Mesodermal cell (in vitro differentiated cells): ENCODE results near the gene DPH5. TPM values are rescaled to one million over a fixed set of nuclear protein-coding genes. Genes with fewer than 3 reads are reported as not detected.
"Not testable (repeated sequence)": the region's sequence is repeated elsewhere in the genome, so short reads cannot be mapped to it uniquely, and the experiment has no call there.

Experiments
- H3K27ac ChIP-seq: 2 replicates; pipeline ENCODE4 v1.7.0; 2013; ENCODE audit warnings: mild to moderate bottlenecking, low read depth, low read length, moderate library complexity; ENCODE audit not compliant: severe bottlenecking
- H3K36me3 ChIP-seq: 2 replicates; pipeline ENCODE4 v1.7.1; 2013; ENCODE audit warnings: mild to moderate bottlenecking, low read length, moderate library complexity; ENCODE audit not compliant: control insufficient read depth, insufficient read depth
- H3K4me1 ChIP-seq: one replicate; pipeline ENCODE4 v1.7.1; 2013; ENCODE audit warnings: mild to moderate bottlenecking, low read length; ENCODE audit not compliant: insufficient read depth, control insufficient read depth, poor library complexity, severe bottlenecking
- H3K4me3 ChIP-seq: 2 replicates; pipeline ENCODE4 v1.7.0; 2013; ENCODE audit warnings: low read length, control low read depth, mild to moderate bottlenecking; ENCODE audit not compliant: insufficient read depth, poor library complexity, severe bottlenecking; ENCODE audit errors: extremely low read depth
- H3K9me3 ChIP-seq: 2 replicates; pipeline ENCODE4 v1.7.1; 2013; ENCODE audit warnings: mild to moderate bottlenecking, low read length, moderate library complexity; ENCODE audit not compliant: control insufficient read depth
- WGBS, 2 experiments: methylation state at CpG; one replicate each; pipeline ENCODE4 v1.1.5; 2013; ENCODE audit warnings: missing lambda C conversion rate in 2 of 2; ENCODE audit not compliant: insufficient coverage in 2 of 2; 5-methylcytosine and 5-hydroxymethylcytosine counted together
- polyA plus RNA-seq, 2 experiments: library from polyadenylated mRNA; stranded (reverse); fragments of 50-300 nt; gene quantifications; one replicate each; pipeline ENCODE4 v1.2.3, GENCODE V29; 2013

Gene DPH5
- 36.2 TPM for polyA plus RNA-seq (2013, experiment 1 of 2)
- polyA plus RNA-seq (2013, experiment 2 of 2), result 40.1 TPM

GRCh38 chr1:101025657-101026429 lies at the start of gene DPH5:
DPH5 (minus strand) TSS chr1:101025784; CDS start chr1:101025443, 341 bp downstream.
- H3K27ac ChIP-seq, result peak within 1 kb of the TSS; percentile 85
- 0% methylated on average over 29 to 35 of the region's 37 CpGs for WGBS, 2 experiments
- H3K36me3 ChIP-seq, result peaks cover 8% of the 10 kb centered on the region
- peak within 1 kb of the TSS; percentile 75 for H3K4me3 ChIP-seq
- H3K9me3 ChIP-seq, result no peaks in the 10 kb centered on the region
- H3K4me1 ChIP-seq, result no peaks in the 10 kb centered on the region

GRCh38 chr1:101073836-101074235 lies 48.3 kb upstream of the DPH5 start:
- 100% methylated on average over 1 of the region's 2 CpGs; no CpG with 5 or more reads in 1 of the 2 experiments for WGBS, 2 experiments

GRCh38 chr1:101071470-101071891 lies 45.9 kb upstream of the DPH5 start:
- H3K9me3 ChIP-seq, result no peaks in the 10 kb centered on the region
- H3K27ac ChIP-seq, result no peak overlapping the region
- no peaks in the 10 kb centered on the region for H3K4me1 ChIP-seq
- H3K4me3 ChIP-seq, result no peak overlapping the region
- no peaks in the 10 kb centered on the region for H3K36me3 ChIP-seq
- 100% methylated on average over 1 of the region's 1 CpG; no CpG with 5 or more reads in 1 of the 2 experiments for WGBS, 2 experiments

More at GRCh38 chr1:101073836-101074235, 48.3 kb upstream of the DPH5 start:
- H3K27ac ChIP-seq, result no peak overlapping the region
- H3K9me3 ChIP-seq, result no peaks in the 10 kb centered on the region
- no peak overlapping the region for H3K4me3 ChIP-seq
- H3K36me3 ChIP-seq, result no peaks in the 10 kb centered on the region
- no peaks in the 10 kb centered on the region for H3K4me1 ChIP-seq

GRCh38 chr1:101069158-101069557 lies 43.6 kb upstream of the DPH5 start:
- Histone ChIP-seq H3K4me1 (no peaks in the 10 kb centered on the region), H3K36me3 (no peaks in the 10 kb centered on the region), H3K4me3 (no peak overlapping the region), H3K9me3 (no peaks in the 10 kb centered on the region), H3K27ac (peak overlapping the region; percentile 46)
- WGBS, 2 experiments, result 0% methylated on average over 1 of the region's 4 CpGs; no CpG with 5 or more reads in 1 of the 2 experiments

- no CpG with 5 or more reads among the region's 1 CpG for WGBS, 2 experiments
- not testable (repeated sequence) for H3K9me3 ChIP-seq, H3K27ac ChIP-seq, H3K4me1 ChIP-seq, H3K36me3 ChIP-seq, H3K4me3 ChIP-seq
Measured at GRCh38 chr1:101066937-101067335, 41.4 kb upstream of the DPH5 start.

GRCh38 chr1:101066260-101066936 lies 40.8 kb upstream of the DPH5 start:
- H3K9me3 ChIP-seq, result no peaks in the 10 kb centered on the region
- no peak overlapping the region for H3K27ac ChIP-seq
- H3K36me3 ChIP-seq, result no peaks in the 10 kb centered on the region
- no peak overlapping the region for H3K4me3 ChIP-seq
- no peaks in the 10 kb centered on the region for H3K4me1 ChIP-seq

GRCh38 chr1:101065575-101065974 lies 40.0 kb upstream of the DPH5 start:
- Histone ChIP-seq H3K4me1 (no peaks in the 10 kb centered on the region), H3K27ac (no peak overlapping the region), H3K9me3 (no peaks in the 10 kb centered on the region), H3K36me3 (no peaks in the 10 kb centered on the region), H3K4me3 (no peak overlapping the region)
- WGBS, 2 experiments, result 100% methylated on average over 1 of the region's 1 CpG; no CpG with 5 or more reads in 1 of the 2 experiments

GRCh38 chr1:101064697-101065096 lies 39.1 kb upstream of the DPH5 start:
- Histone ChIP-seq H3K4me3 (no peak overlapping the region), H3K4me1 (no peaks in the 10 kb centered on the region), H3K36me3 (no peaks in the 10 kb centered on the region), H3K27ac (no peak overlapping the region), H3K9me3 (no peaks in the 10 kb centered on the region)
- 90 to 97% methylated on average over 2 of the region's 2 CpGs for WGBS, 2 experiments

GRCh38 chr1:101060992-101061391 lies 35.4 kb upstream of the DPH5 start:
- Histone ChIP-seq H3K27ac (no peak overlapping the region), H3K36me3 (no peaks in the 10 kb centered on the region), H3K9me3 (no peaks in the 10 kb centered on the region), H3K4me1 (no peaks in the 10 kb centered on the region), H3K4me3 (no peak overlapping the region)
- no CpG with 5 or more reads among the region's 1 CpG for WGBS, 2 experiments

- H3K9me3 ChIP-seq, result no peaks in the 10 kb centered on the region
- no peak overlapping the region for H3K4me3 ChIP-seq
- no peaks in the 10 kb centered on the region for H3K4me1 ChIP-seq
- no peaks in the 10 kb centered on the region for H3K36me3 ChIP-seq
- WGBS, 2 experiments, result 89 to 100% methylated on average over 3 to 5 of the region's 6 CpGs
- no peak overlapping the region for H3K27ac ChIP-seq
Measured at GRCh38 chr1:101059945-101060542, 34.5 kb upstream of the DPH5 start.
